Heart right ventricle (tissue), 16 donors: ENCODE results near the gene HIF1AN. TPM values are rescaled to one million over a fixed set of nuclear protein-coding genes. Genes with fewer than 3 reads are reported as not detected.

Experiments used
- ATAC-seq, 8 donors: fragments of 200-7000 bp; cut with Tn5 transposase; one replicate each; pipeline ENCODE4 v1.9.1; 2020; ENCODE audit warnings: mild to moderate bottlenecking in 8 of 8, moderate library complexity in 8 of 8, moderate number of reproducible peaks in 1 of 8
- DNase-seq, 2 donors: peaks; one replicate each; pipeline ENCODE4 v3.0.0-alpha.2; 2020
- H3K27ac ChIP-seq, 10 donors: fragments of 200-600 bp; sonication (generic) in 2 of 10; one replicate each; pipeline versions ENCODE4 v1.5.0 to v1.8.0; 2020 to 2022; ENCODE audit warnings: mild to moderate bottlenecking in 3 of 10
- H3K27me3 ChIP-seq, 7 donors: fragments of 200-600 bp; one replicate each; pipeline ENCODE4 v1.8.0; 2021 to 2022; ENCODE audit warnings: mild to moderate bottlenecking in 2 of 7
- H3K36me3 ChIP-seq, 9 donors: fragments of 200-600 bp; sonication (generic) in 1 of 9; one replicate each; pipeline versions ENCODE4 v1.5.0 to v1.8.0; 2020 to 2022; ENCODE audit warnings: mild to moderate bottlenecking in 2 of 9
- H3K4me1 ChIP-seq, 9 donors: fragments of 200-600 bp; sonication (generic) in 1 of 9; one replicate each; pipeline versions ENCODE4 v1.5.0 to v1.8.0; 2020 to 2022; ENCODE audit warnings: mild to moderate bottlenecking in 4 of 9
- H3K4me3 ChIP-seq, 10 donors: fragments of 200-600 bp; sonication (generic) in 2 of 10; one replicate each; pipeline versions ENCODE4 v1.5.0 to v1.8.0; 2020 to 2022; ENCODE audit warnings: mild to moderate bottlenecking in 7 of 10, moderate library complexity in 2 of 10
- H3K9me3 ChIP-seq, 11 donors: fragments of 200-600 bp in 10 of 11; sonication (generic) in 2 of 11; one replicate each; pipeline versions ENCODE4 v1.5.0 to v1.8.0; 2013 to 2022; ENCODE audit warnings: mild to moderate bottlenecking in 2 of 11, control low read depth in 1 of 11, moderate library complexity in 1 of 11
- CTCF ChIP-seq, 9 donors: fragments of 200-600 bp; sonication (generic) in 2 of 9; IDR thresholded peaks; one replicate each; pipeline versions ENCODE4 v1.5.0 to v1.8.0; 2021 to 2022; ENCODE audit warnings: antibody characterized with exemption in 9 of 9, mild to moderate bottlenecking in 5 of 9, moderate library complexity in 1 of 9
- WGBS, 2 donors: extraction: QIAGEN DNeasy Blood & Tissue Kit; methylation state at CpG; one replicate each; pipeline ENCODE4 v1.1.7; 2013; ENCODE audit warnings: inconsistent platforms in 1 of 2; 5-methylcytosine and 5-hydroxymethylcytosine counted together
- intact Hi-C, 10 donors: fragments of 100-400 bp; cut with DNase I; formaldehyde crosslinking; loops; one replicate each; pipeline versions ENCODE4 v1.11.1 to v1.14.2; 2022
- polyA plus RNA-seq, 2 donors: library from polyadenylated mRNA; stranded (reverse); fragments of 200-250 nt; gene quantifications; one replicate each; pipeline ENCODE4 v1.2.3, GENCODE V29; 2013
- total RNA-seq, 10 donors: library from RNA; stranded (reverse); fragmentation: NEBNext Ultra II Directional in 3 of 10; extraction: Animal tissue kit (Norgen Biotek cat#: 25700) in 3 of 10; gene quantifications; one replicate each; pipeline versions ENCODE4 v1.2.1 to v1.2.4, GENCODE V29; 2021 to 2023
- donor health status: Arrhythmogenic right ventricular cardiomyopathy.
- donor health status: ischemic (EF 13 %, LVEDD 7.1; RV severe dilation, severe dysfunction).
- donor health status: healthy with polysubstance abuse.
- donor health status: DM: no; HTN: yes; CAD: no.
- donor health status: DM: no; HTN: no; CAD: no.
- donor health status: ischemic (EF 25% LVEDD 6.9; RV normal size, moderate dysfunction).
- donor health status: ischemic (EF 25% LVEDD 5.7; RV mildly dilated, moderate dysfunction).
- donor health status: healthy.
- donor health status: DM: yes; HTN: yes; CAD: no.
- donor health status: Ischemic cardiomyopathy.
- donor health status: ischemic (EF 35%, LVEDD 5.7; RV mildly dilated, moderate dysfunction).
- donor health status: nonischemic (EF 11% LVEDD 7.7; RV severe dilation, severe dysfunction).
- donor health status: DM: yes; HTN: yes; CAD: no.
- donor health status: PGD.
- donor health status: ischemic (EF 29% LVEDD 5.4; RV normal size, mild dysfunction).
- donor health status: nonischemic (EF 23%, LVEDD 6.1; RV moderate dilation, normal function).

The HIF1AN gene
- total and polyA plus RNA-seq, 12 donors, result 7.1 to 66.8 (median 48.4) TPM

GRCh38 chr10:100554902-100555301, 19.2 kb downstream of the HIF1AN start:
- no peak for DNase-seq
- Histone ChIP-seq H3K27me3 (no peaks in the 10 kb centered on the region), H3K4me3 (no peak overlapping the region), H3K9me3 (no peaks in the 10 kb centered on the region), H3K4me1 (no peaks in the 10 kb centered on the region), H3K27ac (no peak overlapping the region), H3K36me3 (peaks cover 0 to 73% (median 0%) of the 10 kb centered on the region in 9 donors)
- intact Hi-C loops, result loop anchor here in 1 of 10 donors (10.0 kb wide), 1 partner anchor 320 kb away; no protein-coding TSS in a partner anchor
- 88 to 96% methylated on average over 2 of the region's 2 CpGs for WGBS, 2 donors
- no peak for TF ChIP-seq CTCF (IDR thresholded peaks at IDR 0.05)
- no peak for ATAC-seq

GRCh38 chr10:100560248-100560647, 24.5 kb downstream of the HIF1AN start:
- intact Hi-C loops, result loop anchor here (5.0 to 10.0 kb wide), 7 partner anchors 175 to 327 kb away; partner anchors contain the start of gene PAX2 (in 3 of the 10)
- WGBS, 2 donors, result 95 to 98% methylated on average over 1 of the region's 1 CpG

GRCh38 chr10:100561005-100561404, 25.3 kb downstream of the HIF1AN start:
- no peak for DNase-seq
- Histone ChIP-seq H3K9me3 (no peaks in the 10 kb centered on the region), H3K36me3 (peaks cover 0 to 42% (median 0%) of the 10 kb centered on the region in 9 donors), H3K27ac (no peak overlapping the region), H3K4me1 (peaks cover 0 to 15% (median 12%) of the 10 kb centered on the region in 9 donors), H3K27me3 (peaks cover 6 to 48% (median 45%) of the 10 kb centered on the region in 7 donors), H3K4me3 (no peak overlapping the region)
- ATAC-seq, result no peak
- WGBS, 2 donors, result 81 to 84% methylated on average over 2 of the region's 2 CpGs
- intact Hi-C loops, result loop anchor here (5.0 to 10.0 kb wide), 7 partner anchors 174 to 326 kb away; partner anchors contain the start of gene PAX2 (in 3 of the 10)
- TF ChIP-seq CTCF (IDR thresholded peaks at IDR 0.05), result no peak

More at GRCh38 chr10:100560248-100560647, 24.5 kb downstream of the HIF1AN start:
- Histone ChIP-seq H3K36me3 (peaks cover 0 to 50% (median 0%) of the 10 kb centered on the region in 9 donors), H3K27ac (no peak overlapping the region), H3K4me1 (peaks cover 0 to 15% (median 12%) of the 10 kb centered on the region in 9 donors), H3K4me3 (no peak overlapping the region), H3K9me3 (no peaks in the 10 kb centered on the region), H3K27me3 (peaks cover 6 to 41% (median 37%) of the 10 kb centered on the region in 7 donors)
- TF ChIP-seq CTCF (IDR thresholded peaks at IDR 0.05), result no peak
- DNase-seq, result no peak
- no peak for ATAC-seq

GRCh38 chr10:100562008-100562672, 26.4 kb downstream of the HIF1AN start:
- no peaks in the 10 kb centered on the region for H3K9me3 ChIP-seq
- DNase-seq (peak; percentile 17 to 62), ATAC-seq (peak; percentile 72 to 89 (median 84))
- no peak overlapping the region for H3K27ac ChIP-seq
- WGBS, 2 donors, result 5 to 7% methylated on average over 60 to 62 of the region's 62 CpGs
- peak; percentile 57 to 88 (median 74) for TF ChIP-seq CTCF (IDR thresholded peaks at IDR 0.05)
- peaks cover 0 to 15% (median 12%) of the 10 kb centered on the region in 9 donors for H3K4me1 ChIP-seq
- H3K4me3 ChIP-seq, result peak overlapping the region in 5 of 10 donors; percentile 8 to 24 (median 14)
- intact Hi-C loops, result loop anchor here (1.0 to 10.0 kb wide), 8 partner anchors 173 to 325 kb away; partner anchors contain the start of gene PAX2 (in 3 of the 10)
- H3K36me3 ChIP-seq, result peaks cover 0 to 31% (median 0%) of the 10 kb centered on the region in 9 donors
- H3K27me3 ChIP-seq, result peaks cover 6 to 60% (median 56%) of the 10 kb centered on the region in 7 donors
